UCSD-AML1 (cell line): ENCODE results near the gene CLEC17A.
"Not testable (repeated sequence)": the region's sequence is repeated elsewhere in the genome, so short reads cannot be mapped to it uniquely, and the experiment has no call there.

Experiments used
- DNase-seq: peaks from one replicate; lab custom pipeline; 2025; ENCODE audit not compliant: unreplicated experiment; lab: John Stamatoyannopoulos, UW

The CLEC17A gene

DNA sequence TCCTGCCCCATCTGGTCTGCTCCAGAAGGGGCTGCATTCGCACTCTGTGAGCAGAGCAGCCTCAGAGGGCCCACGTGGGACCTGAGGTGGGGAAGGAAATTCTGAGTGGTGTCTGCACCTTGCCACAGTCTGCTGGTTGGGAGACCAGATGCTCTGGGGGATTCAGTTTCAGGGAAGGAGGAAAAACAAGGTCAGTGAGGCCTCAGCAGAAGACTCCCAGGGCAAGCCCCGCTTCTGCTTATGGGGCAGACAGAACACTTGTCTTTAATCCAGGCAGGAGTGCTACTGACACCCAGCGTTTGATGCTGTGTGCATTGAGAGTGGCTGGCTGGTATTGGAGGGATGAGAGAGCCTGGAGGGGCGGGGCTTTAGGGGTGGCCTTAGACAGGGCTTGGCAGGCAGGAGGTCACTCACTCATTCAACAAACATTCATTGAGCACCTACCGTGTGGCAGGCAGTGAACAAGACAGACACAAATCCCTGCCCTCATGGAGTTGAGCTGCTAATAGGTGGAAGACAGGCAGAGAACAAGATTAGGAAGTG, 4.9 kb upstream of the CLEC17A start:
- peak; percentile 24 for DNase-seq

DNA sequence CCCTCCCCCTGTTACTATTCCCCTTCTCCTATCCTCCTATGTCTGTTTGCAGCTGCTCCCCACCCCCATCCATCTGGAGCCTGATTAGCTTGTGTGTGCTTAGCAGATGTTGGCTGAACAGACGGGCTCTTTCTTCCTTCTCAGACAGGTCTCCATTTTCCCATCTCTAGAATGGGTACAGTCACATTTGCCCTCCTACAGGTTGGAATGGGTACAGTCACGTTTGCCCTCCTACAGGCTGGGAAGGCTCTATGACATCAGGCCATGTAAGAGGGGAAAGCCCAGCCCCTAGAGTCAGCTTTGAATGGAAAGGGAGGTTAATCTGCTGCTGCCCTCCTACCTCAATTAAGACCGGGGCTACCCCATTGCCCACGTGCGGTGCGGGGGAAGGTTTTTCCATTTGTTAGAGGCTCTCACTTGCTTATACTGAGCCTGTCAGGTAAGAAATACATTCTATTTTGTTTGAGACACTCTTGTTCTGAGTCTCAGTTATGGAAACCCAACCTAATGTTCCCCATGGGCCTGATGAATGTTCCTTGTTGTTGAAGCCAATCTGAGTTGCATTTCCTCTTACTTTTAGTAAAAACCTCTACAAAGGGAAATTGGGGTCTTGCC, 2.2 kb upstream of the CLEC17A start:
- no peak for DNase-seq

DNA sequence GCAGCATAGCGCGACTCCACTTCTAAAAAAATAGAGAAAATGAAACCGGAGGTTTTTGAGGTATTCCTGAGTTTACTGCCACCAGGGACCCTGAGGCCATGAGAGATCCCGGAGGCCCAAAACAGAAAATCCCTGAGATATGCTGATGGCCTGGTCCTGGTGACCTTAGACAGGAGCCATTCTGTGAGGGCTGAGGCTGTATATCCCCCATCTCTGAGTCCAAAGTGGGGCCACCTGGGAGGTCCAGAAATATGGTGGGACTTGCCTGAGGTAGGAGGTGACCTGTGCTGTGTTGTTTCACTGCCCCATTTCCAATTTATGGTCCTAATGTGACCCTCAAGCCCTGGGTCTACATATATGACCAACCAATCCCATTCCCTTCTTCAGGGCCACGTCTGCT, 1.5 kb downstream of the CLEC17A start:
- DNase-seq = not testable (repeated sequence)

DNA sequence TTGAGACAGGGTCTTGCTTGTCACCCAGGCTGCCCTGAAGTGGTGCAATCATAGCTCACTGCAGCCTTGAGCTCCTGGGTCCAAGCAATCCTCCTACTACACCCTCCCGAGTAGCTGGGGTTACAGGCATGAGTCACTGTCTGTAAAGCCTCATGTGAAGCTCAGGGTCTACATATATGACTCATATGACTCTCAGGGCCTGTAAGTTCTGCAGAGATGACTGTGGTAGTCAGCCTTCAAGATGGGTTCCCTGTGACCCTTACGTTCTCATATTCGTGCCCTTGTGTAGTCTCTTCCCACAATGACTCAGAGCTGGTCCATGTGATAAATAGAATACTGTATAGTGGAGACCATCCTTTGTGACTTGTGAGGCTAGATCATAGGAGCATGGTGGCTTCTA, 2.3 kb downstream of the CLEC17A start:
- DNase-seq = not testable (repeated sequence)

DNA sequence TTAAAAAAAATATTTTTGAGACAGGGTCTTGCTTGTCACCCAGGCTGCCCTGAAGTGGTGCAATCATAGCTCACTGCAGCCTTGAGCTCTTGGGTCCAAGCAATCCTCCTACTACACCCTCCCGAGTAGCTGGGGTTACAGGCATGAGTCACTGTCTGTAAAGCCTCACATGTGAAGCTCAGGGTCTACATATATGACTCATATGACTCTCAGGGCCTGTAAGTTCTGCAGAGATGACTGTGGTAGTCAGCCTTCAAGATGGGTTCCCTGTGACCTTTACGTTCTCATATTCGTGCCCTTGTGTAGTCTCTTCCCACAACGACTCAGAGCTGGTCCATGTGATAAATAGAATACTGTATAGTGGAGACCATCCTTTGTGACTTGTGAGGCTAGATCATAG, 6.5 kb downstream of the CLEC17A start:
- not testable (repeated sequence) for DNase-seq

DNA sequence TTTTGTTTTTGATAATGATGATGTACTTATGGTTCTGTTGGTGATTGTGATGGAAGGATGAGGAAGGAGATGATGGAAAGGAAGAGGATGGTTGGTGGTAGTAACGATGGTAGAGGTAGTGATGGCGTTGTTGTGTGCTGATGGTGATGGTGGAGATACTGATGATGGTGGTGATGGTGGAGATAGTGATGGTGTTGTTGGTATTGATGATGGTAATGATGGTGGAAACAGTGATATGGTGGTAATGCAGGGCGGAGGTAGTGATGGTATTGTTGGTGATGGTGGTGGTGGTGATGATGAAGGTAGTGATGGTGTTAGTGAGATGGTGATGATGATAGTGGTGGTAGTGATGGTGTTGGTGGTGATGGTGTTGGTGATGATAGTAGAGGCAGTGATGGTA, 12.7 kb downstream of the CLEC17A start:
- no peak for DNase-seq

DNA sequence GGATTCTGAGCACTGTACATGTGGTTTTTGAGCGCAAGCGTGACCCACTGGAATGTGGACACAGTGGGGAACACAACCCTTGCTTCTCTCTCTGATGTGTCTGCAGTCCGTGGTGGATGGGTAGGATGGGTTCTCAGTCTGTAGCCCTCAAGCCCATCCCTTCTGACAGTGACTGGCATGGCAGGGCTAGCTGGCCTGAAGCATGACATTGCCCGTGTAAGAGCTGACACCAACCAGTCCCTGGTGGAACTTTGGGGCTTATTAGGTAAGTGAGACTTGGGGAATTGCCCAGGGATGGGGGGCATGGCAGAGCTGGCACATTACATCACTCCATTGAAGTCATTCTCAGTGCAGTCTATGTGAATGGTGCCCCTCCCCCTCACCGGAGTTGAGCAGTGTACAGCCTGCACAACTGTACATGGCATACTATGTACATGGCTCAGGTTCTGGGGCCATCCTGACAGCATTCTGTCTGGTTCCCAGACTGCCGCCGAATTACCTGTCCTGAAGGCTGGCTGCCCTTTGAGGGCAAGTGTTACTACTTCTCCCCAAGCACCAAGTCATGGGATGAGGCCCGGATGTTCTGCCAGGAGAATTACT, 16.8 kb downstream of the CLEC17A start:
- no peak for DNase-seq

DNA sequence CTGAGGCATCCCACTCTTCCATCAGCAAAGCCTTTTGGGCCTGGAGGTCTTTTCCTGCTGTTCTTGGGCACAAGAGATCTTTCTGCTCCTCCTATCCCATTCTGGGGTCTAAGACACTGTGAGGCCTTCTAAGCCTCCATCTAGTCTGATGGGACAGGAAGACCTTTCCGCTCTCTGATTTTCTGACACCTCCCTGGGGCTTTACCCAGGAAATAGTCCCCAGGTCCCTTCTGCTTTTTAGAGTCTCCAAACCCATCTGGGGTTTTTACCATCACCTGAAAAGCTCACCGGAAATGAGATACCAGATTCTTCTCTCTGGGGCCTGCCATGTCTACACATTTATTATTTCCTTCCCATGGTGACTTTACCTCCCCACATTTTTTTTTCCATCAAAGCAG, 21.1 kb downstream of the CLEC17A start:
- DNase-seq = no peak

DNA sequence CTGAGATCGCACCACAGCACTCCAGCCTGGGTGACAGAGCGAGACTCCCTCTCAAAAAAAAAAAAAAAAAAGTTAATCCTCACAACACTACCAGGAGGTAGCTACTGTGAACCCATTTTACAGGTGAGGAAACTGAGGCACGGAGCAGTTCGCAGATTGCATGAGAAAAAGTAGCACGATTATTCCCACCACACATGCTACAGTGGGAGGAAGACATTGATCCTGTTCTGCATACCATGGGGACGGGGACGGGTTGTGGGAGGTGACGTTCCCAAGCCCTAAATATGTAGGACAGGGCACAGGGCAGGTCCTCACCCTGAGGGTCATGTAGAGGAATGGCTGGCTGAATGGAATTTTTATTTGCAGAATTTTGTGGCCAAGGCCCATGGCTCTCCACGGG, 23.7 kb downstream of the CLEC17A start:
- no peak for DNase-seq

DNA sequence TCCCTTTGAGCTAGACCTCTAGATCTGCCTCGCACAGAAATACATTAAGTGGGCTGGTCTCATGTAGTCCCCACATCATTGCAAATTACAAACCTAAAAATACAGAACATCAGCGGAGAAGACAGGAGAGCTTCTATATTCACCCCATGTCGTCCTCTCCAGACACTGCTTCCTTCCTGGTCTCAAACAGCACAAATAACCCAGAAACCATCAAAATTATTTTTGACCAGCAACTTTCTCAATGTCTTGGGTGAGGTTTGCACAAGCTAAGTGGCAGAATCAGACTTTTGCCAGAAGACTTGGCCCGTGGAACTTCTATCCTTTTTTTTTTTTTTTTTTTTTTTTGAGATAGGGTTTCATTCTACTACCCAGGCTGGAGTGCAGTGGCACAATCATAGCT, 28.2 kb downstream of the CLEC17A start:
- DNase-seq = no peak

DNA sequence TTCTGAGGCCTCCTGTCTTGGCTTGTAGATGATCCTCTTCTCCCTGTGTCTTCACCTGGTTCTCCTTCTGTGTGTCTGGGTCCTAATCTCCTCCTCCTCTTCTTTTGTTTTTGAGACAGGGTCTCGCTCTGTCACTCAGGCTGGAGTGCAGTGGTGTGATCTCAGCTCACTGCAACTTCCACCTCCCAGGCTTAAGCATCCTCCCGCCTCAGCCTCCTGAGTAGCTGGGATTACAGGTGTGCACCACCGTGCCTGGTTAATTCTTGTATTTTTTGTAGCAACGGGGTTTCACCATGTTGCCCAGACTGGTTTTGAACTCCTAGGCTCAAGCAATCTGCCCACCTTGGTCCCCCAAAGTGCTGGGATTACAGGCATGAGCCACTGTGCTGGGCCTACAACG, 29.4 kb downstream of the CLEC17A start:
- not testable (repeated sequence) for DNase-seq

DNA sequence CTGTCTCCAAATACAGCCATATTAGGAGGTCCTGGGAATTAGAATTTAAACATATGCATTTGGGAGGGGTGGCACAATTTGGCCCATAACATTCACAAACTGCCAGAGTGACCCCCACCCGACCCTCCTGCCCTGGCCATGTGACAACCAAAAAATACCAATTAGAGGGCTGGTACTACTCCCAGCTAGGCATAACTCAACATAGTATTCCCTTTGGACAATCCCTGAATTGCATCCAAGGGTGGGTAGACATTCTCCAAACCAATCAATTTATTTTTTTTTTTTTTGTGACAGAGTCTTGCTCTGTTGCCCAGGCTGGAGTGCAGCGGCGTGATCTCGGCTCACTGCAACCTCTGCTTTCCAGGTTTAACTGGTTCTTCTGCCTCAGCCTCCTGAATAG, 29.8 kb downstream of the CLEC17A start:
- no peak for DNase-seq

DNA sequence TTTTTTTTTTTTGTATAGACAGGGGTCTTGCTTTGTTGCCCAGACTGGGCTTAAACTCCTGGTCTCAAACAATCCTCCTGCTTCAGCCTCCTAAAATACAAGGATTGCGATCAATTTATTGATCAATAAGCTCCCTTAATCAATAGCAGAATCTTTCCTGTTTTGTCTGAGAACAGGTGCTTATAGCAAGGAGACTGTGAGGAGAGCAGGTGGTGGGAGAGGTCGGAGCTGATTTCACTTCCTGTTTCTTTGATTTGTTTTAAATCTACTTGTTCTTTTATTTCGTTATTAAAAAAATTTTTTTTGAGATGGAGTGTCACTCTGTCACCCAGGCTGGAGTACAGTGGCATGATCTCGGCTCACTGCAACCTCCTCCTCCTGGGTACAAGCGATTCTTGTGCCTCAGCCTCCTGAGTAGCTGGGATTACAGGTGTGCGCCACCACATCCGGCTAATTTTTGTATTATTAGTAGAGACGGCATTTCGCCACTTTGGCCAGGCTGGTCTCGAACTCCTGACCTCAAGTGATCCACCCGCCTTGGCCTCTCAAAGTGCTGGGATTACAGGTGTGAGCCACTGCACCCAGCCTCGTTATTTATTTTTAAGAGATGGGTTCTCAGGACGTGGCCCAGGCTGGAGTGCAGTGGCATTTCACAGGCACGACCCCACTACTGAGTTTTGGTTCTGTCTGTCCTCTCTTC, 30.7 kb downstream of the CLEC17A start:
- DNase-seq = not testable (repeated sequence)

DNA sequence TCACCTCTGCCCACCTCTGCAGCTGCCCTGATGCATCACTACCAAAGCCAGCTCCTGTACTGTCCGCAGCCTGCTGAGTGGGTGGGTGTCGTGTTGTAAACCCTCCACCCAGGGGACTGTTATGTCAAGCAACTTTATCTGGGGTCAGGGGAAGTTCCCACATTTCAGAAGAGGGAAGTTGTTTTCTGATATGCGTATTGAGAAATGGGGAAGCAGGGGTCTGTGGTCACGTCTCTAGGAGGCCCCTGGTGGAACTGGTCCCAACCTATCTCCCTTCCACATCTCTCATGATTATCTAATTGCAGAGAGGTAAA, 31.2 kb downstream of the CLEC17A start:
- peak; percentile 42 for DNase-seq

DNA sequence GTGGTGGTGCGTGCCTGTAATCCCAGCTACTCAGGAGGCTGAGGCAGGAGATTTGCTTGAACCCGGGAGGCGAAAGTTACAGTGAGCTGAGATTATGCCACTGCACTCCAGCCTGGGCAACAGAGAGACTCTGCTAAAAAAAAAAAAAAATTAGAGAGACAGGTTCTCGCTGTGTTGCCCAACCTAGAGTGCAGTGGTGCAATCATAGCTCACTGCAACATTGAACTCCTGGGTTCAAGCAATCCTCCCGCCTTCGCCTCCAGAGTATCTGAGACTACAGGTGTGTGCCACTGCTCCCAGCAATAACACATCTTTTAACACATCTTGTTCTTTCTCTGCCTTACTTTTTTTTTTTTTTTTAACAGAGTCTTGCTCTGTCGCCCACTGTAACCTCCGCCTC, 32.7 kb downstream of the CLEC17A start:
- DNase-seq = no peak

DNA sequence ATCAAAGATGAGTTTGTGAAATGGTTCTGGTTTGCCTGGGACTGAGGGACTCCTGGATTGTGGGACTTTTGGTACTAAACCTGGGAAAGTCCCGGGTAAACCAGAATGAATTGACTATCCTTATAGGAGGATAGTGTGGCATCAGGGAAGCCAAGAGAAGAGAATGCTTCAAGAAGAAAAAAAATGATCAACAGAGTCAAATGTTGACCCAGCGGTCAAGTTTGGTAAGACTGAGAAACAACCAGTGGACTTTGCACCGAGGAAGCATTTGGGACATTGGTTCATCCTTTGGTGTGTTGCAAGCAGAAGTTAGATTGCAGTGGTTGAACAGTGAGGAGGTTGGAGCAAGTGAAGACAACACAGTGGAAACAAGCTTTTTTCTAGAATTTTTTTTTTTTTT, 33.5 kb downstream of the CLEC17A start:
- DNase-seq = no peak

DNA sequence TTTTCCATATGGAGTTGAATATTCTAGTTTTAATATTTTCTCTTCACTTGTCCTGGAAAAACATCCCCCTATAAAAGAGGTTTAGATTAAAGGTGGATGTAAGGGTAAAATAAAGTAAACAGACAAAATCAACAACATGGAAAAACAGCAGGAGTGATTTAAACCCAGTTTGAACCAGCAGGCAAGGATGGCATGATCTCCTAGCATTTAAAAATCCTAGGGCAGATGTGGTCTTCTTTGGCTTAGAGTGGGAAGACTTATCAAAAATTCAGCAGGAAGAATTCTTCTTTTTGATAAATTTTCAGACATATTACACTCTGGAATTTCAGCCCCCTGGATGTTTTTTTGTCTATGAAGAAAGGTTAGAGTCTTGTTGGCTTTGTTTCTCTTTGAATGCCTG, 36.5 kb downstream of the CLEC17A start:
- no peak for DNase-seq

DNA sequence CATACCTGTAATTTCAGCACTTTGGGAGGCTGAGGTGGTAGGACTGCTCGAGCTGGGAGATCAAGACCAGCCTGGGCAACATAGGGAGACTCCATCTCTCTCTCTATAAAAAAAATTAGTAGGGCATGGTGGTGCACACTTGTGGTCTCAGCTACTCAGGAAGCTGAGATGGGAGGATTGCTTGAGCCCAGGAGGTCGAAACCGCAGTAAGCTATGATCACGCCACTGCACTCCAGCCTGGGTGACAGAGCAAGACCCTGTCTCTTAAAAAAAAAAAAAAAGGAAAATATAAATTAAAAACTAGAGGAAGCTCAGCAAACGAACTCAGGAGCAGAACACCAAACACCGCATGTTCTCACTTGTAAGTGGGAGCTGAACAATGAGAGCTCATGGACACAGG, 41.6 kb downstream of the CLEC17A start:
- DNase-seq = not testable (repeated sequence)

DNA sequence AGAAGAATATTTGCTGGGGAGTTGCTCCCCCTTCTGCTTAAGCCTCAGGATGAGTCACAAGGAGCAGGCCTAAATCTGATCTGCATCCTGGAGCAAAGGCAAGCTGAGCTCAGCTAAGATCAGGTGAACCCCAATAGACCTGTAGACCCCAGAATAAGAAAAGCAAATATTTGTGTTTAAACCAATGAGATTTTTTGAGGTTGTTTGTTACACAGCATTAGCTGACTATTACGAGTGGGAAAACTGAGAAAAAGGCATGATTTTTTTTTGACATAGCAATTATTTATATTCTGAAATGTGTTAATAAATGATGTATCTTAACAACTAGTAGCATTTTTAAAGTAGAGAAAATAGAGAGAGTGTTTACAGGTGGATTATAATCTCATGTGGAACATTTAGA, 46.7 kb downstream of the CLEC17A start:
- no peak for DNase-seq

DNA sequence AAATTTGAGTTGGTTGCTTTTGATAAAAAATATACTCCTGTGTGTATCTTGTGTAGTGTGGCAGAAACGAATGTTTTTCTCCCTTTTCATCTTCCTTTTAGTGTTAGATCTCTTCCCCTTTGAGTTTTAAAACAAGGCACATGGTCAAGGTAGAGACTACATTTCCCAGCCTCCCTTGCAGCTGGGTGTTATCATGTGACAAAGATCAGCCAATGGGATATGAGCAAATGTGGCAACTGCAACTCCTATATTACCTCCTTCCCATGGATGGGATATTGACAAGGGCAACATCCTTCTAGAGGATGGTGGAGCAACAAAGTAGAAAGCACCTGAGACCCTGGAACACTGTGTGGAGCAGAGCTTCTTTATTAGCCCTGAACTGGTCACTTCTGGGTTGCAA, 49.4 kb downstream of the CLEC17A start:
- no peak for DNase-seq

DNA sequence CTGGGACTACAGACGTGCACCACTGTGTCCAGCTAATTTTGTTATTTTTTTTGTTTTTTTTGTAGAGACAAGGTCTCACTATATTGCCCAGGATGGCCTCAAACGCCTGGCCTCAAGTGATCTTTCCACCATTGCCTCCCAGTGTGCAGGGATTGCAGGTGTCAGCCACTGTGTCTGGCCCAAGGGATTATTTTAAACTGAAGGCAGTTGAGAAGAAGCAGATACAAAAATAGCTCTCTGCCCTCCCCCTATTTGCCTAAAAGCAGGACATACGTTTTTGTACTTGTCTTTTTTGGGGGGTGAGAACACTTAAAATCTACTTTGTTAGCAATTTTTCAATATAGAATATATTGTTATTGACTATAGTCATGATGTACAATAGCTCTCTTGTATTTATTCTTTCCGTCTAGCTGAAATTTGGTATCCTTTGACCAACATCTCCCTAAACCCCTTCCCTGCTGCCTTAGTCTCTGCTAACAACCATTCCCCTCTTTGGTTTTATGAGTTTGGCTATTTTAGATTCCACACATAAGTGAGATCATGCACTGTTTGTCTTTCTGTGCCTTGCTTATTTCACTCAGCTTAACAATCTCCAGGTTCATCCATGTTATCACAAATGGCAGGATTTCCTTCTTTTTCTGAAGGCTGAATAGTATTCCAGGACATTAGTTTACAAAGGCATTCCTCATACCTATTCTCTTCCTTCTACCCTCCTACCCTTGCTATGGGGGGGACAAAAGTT, 56.8 kb downstream of the CLEC17A start:
- DNase-seq = no peak

DNA sequence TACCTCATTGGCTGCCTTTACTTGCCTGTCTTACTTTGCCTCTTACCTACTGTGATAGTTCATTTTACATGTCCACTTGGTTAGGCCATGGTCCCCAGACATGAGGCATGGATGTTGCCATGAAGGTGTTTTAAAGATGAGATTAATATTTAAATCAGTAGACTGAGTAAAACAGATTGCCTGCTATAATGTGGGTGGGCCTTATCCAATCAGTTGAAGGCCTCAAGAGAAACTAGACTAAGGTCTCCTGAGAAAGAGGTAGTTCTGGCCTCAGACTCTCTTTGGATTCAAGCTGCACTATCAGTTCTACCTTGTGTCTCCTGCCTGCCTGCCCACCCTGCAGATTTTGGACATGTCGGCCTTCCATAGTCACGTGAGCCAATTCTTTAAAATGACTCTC, 65.6 kb downstream of the CLEC17A start:
- DNase-seq = no peak
